ENCODE data around the gene RIMS4.
A peak's percentile ranks its signal among the peaks of the same experiment; 100 is the strongest.

RIMS4 gene

DNA sequence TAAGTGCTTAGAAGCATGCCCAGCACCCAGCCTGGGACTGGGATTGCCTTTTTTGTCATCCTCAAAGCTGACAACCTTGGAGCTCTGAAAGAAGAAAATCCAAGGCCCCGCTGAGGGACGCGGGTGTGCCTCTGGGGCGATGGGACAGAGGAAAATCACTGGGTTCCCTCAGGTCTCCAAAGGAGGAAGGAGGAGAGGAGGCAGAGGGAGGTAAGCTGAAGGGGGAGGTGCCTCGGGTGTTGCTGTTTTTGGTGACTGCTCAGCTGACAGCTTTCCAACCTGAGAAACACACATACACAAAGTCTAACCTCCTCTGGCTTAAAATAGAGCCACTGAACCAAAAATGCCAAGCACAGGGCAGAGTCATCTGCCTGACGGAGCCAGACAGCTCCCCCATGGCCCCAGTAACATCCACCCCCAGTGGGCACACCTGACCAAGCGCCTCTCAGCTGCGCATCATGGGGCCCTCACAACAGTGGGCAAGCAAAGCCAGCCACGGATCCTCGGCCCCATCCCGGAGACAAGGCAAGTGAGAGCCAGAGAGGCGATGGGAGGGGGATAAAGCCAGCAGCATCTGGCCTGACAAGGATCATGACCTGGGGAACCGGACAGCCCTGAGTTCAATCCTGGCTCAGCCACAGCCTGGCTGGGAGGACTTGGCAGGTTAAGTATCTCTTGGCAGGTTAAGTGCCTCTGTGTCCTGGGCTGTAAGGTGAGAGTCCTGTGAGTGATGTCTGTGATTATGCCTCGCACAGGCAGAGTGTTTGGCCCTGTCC is 67.9 kb downstream of the RIMS4 start:
- no peak for DNase-seq (ENCODE audit: low spot score)

DNA sequence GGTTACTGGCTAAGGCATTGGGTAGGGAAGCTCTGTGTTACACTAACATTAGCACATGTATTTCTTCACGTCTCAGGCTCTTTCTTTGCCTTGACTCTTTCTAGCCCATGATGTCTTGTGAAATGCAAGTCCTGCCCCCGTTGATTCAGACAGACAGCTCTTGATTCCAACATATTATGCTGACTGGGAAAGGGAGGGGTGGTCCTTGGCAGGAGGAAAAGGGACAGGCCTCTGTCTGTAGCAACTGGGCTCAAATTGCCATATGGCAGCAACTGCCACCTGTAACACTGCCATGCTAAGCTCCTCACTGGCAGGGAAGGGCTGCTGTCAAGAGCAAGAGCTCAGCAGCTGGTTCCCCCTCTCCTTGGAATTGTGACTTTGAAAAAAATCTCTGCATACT is 70.4 kb downstream of the RIMS4 start:
- no peak for DNase-seq (ENCODE audit: low spot score)

DNA sequence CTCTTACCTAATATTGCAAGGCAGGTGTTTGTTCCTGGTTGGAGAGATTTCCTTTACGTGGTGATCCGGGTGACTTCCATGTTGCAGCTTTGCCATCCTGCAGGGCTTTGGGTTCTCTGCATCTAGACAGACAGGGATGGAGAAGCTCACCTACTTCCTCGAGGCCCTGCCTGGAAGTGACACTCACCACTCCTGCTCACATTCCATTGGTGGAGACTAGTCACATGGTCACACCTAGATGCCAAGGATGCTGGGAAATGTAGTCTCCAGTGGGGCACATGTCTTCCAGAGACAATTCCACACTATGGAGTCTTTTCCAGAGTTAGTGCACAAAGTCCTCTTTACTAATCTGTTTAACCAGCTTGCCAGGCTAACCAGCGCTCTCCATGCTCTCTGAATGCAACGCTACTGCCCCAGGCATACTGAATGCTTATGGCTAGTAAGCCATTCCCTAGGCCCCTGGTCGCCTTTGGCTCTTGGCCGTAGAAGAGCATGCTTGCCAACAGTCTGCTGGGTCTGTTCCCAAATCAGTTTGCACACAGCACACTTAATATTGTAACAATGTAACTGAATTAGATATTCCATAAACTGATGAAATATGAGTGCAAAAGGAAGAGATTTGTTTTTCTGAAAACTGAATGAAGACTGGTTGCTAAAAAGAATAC is 71.4 kb downstream of the RIMS4 start:
- peak; percentile 83 for DNase-seq (ENCODE audit: low spot score)

DNA sequence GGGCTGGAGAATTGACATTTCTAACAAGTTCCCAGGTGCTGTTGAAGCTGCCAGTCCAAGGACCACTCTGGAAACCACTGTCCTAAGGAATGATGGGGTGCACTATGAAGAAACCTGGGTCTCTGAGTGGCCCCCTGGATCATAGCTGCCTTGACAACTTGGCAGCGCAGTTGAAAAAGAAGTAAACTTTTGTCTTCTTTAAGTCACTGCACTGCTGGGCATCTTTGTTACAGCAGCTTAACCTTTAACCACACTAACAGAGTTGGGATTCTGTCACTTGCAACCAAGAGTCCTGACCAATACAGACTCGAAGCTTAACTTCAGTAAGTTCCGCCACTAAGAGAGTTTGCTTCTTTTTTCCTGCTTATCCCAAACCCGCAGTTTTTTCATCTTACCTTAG is 73.2 kb downstream of the RIMS4 start:
- DNase-seq (ENCODE audit: low spot score) = no peak

DNA sequence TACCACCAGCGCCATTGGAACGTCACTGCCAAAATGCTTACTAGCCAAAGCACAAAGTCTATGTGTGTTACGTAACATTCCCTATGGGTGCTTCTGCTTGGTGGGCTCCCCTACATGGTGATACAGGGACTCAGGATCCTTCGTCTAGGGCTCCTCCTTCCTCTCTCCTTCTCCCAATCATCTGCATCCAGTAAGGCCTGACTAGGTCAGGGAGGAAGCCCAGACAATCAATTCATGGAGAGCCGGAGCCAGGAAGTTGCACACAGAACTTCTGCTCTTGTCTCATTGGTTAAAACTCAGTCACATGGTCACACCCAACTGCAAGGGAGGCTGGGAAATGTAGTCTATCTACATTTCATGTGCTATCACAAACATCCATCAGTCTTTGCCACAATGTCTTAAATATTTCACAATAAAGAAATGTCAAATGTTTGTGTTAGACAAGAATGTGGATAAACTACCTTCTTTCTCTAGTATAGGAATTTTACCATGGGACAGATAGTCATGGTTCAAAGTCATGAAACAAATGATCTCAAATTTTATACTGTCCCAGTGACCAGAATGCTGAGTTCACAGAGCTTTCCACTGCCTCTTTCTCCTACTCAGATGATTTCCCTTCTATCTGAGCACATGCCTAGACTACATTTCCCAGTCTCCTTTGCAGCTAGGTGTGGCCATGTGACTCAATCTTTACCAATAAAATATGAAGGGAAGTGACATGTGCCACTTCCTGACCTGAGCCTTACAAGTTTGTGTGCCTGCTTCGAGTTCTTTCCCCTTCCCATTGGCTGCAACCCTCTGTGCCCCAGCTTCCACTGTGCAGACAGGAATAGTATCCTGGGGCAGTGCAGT is 74.0 kb downstream of the RIMS4 start:
- peak; percentile 90 for DNase-seq (ENCODE audit: low spot score)

DNA sequence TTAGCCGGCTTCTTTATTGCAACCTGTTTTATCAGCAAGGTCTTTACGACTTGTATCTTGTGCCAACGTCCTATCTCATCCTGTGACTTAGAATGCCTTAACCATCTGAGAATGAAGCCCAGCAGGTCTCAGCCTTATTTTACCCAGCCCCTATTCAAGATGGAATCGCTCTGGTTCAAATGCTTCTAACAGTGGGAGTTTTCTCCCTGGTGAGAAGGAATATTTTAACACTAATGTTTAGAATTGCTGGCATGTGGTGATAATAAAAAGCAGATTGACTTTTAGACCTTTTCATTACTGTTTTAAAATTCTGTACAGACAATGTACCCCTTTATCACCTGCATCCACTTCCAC is 74.6 kb downstream of the RIMS4 start:
- no peak for DNase-seq (ENCODE audit: low spot score)

DNA sequence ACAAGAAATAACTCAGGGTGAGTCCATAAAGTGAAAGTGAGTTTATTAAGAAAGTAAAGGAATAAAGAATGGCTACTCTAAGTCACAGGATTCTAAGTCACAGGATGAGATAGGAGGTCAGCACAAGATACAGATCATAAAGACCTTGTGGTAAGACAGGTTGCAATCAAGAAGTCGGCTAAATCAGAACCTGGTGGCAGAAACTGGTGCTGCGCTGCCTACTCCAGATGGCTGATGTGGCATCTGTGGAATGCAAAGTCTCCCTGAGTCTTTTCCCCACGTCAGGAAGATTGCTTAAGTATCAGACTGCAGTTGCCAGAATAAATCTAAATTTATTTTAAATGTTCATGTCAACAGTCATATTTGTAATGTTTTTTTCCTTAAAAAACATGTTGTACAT is 75.4 kb downstream of the RIMS4 start:
- DNase-seq (ENCODE audit: low spot score) = no peak

DNA sequence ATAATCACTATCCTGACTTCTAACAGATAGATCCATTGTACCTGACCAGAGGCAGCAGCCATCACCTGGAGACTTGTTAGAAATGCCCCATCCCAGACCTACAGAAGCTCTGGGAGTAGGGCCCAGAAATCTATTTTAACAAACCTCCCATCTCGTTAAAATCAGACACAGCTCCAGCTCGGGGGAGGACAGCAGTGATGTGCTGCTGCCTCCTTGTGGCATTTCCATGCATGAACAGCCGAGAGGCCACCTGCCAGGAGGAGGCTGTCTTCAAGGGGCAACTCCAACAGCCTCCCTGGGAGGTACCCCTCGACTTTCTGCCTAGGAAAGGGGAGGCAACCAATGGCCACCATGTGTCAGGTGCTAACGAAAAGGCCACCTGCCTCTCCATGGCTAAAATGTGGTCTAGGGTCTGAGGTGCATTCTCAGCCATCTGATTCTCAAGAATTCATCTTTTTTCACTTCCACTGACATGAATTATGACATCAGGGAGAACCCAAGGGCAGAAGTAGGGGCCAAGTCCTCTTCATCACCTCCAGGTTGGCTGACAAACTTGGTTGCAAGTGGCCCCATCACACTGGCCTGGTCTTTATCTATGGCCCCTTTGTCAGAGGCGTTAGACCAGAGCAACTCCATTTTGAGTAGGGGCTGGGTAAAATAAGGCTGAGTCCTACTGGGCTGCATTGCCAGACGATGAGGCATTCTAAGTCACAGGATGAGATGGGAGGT is 76.8 kb downstream of the RIMS4 start:
- DNase-seq (ENCODE audit: low spot score) = peak; percentile 71

DNA sequence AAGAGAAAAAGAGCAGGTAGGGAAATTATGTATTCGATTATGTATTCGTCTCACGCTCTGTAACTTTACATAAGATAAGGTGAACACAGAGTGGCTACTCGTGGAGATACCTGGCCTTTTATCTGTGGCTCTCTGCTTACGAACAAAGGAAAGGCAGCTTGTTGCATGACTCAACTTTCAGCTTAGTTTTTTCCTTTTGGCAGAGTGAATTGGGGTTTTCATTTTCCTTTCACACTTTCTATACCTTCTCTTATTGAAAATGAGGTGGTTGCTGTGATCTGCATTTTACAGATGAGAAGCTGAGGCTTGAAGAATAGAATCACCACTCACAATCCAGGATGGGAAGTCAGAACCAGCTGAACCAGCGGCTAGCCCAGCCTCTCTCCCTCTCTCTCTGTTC is 78.0 kb downstream of the RIMS4 start:
- DNase-seq (ENCODE audit: low spot score) = no peak

DNA sequence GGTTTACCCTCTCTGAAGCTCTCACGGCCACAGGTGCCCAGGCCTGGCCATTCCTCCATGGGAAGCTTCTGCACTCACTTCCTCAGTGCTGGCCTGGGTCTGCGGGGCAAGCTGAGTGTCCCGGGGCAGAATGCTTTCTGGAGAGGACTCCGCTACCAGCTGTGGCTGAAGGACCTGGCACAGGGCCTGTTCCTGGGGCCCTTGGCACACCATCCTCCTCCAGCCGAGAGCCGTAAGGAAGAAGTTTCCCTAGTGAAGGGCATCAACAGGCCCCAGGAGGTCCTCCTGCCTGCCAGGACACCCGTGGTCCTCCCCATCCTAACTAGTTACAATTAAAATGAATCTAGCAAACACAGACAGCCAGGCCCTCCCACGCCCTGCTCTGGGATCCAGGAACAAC is 78.7 kb downstream of the RIMS4 start:
- DNase-seq (ENCODE audit: low spot score) = no peak

DNA sequence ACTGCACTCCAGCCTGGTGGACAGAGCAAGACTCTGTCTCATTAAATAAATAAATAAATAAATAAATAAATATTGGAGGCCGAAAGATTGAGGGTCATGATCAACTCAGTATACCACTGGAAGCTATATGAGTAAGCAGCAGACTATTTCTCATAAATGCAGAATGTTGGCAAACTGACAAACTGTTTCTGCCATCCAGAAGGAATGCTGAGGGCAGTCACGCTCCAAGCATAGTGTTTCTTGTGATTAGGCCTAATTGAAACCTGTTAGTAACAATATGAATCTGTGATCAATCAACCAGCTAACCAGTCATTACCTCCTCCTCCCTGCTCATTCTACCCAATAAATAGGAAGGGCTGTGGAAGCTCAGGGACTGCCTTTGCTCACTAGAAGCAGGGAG is 79.9 kb downstream of the RIMS4 start:
- DNase-seq (ENCODE audit: low spot score) = no peak

DNA sequence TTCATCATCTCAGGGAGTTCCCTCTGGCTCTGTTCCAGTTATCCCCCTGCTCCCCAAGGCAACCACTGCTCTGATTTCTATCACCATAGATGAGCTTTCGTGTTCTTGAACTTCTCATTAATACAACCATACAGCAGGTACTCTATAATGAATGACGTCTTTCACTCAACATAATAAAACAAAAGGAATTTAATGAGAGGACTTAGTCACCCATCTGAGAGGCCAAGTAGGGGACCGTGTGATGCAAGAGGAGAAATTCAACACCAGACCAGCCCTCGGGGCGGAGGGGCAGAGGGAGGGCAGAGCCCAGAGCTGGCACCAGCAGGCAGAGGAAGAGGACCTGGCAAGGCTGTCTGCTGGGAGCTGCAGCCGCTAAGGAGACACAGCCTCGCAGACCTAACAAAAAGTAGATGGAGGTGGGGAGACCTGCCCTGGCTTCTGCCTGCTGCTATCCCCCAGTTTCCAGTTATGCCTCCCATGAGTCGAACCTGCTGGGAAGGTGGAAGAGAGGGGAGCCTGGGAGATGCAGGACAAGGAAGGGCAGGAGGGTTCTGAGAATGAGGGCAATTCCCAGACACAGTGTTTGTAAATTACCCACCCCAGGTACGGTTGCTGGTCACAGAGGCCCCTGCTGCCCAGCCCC is 81.4 kb downstream of the RIMS4 start:
- DNase-seq (ENCODE audit: low spot score) = no peak

DNA sequence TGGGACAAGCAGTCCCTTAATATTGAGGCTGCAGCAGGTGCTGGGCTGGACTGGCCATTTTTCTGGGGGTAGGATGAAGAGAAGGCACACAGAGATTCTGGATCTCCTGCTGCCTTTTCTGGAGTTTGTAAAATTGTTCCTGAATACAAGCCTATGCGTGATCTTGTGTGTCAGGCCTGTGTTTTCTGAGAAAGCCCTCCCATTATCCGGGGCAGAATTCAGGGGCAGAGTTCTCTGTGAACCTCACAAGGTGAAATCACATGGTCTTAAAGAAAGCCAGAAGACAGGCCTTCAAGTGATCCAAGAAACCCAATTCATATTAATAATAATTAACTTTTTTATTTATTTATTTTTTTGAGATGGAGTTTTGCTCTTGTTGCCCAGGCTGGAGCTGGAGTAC is 82.7 kb downstream of the RIMS4 start:
- DNase-seq (ENCODE audit: low spot score) = no peak

DNA sequence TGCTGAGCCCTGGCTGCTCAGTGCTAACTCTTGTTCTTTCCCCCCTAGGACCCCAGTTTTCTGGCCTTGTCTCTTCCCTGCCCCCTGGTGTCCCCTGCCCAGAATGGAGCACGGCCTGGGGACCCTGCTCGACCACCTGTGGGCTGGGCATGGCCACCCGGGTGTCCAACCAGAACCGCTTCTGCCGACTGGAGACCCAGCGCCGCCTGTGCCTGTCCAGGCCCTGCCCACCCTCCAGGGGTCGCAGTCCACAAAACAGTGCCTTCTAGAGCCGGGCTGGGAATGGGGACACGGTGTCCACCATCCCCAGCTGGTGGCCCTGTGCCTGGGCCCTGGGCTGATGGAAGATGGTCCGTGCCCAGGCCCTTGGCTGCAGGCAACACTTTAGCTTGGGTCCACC is 83.3 kb downstream of the RIMS4 start:
- no peak for DNase-seq (ENCODE audit: low spot score)

DNA sequence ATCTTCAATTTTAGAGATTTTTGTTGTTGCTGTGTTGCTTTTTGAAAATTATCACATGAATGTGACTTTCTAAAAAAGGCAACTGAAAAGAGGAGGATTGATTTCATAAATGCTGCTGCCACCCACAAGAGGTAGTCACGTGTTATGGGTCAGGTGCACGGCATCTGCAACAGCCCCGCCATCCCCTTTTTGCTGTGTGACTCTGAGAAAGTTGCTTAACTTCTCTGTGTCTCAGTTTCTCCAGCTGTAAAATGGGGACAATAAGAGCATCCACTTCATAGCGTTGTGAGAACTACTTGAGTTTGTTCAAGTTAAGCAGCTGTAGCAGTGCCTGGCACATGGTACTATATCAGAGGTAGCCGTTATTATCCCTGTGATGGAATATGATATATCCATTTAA is 84.5 kb downstream of the RIMS4 start:
- no peak for DNase-seq (ENCODE audit: low spot score)

DNA sequence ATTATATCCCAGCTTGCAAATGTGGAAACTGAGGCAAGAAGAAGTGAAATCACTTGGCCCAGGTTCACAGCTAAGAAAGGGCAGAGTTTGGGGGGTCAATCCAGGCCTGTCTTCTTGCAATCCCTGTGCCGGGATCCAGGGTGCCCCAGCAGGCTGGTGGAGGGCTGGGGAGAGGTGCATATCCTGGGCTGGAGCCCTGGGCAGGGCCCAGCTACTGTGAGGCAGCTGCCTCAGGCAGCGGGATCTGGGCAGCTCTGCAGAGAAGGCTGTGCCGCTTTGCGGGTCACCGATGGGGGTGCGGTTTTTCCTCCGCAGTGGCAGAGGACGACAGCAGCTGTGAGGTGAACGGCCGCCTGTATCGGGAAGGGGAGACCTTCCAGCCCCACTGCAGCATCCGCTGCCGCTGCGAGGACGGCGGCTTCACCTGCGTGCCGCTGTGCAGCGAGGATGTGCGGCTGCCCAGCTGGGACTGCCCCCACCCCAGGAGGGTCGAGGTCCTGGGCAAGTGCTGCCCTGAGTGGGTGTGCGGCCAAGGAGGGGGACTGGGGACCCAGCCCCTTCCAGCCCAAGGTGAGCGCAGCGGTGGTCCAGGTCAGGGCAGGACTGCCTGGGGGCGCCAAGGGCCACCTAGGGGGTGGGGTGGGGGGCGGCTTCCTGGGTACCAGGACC is 85.8 kb downstream of the RIMS4 start:
- no peak for DNase-seq (ENCODE audit: low spot score)

DNA sequence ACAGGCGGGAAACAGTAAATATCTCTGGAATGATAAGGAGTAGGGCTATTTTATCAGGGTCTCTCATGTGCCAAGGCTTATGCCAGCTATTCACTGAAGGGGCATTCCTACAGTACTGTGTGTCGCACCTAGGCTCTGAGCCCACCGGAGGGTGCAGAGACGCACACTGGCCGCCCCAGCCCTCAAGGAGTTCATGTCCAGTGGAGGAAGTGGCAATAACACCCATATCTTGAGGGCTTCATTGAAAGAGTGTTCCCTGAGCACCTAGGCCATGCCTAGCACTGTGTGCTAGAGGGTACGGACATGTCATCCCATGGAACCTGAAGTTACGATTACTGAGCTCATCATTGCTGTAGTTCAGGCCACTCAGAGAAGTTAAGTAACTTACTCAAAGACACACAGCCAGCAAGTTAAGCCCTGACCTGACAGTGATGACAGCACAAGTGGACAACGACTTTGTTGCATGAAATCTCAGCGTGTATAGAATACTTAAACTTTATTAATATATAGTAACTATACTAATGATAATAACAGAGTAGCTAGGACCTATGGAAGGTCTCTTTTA is 86.5 kb downstream of the RIMS4 start:
- DNase-seq (ENCODE audit: low spot score) = no peak

DNA sequence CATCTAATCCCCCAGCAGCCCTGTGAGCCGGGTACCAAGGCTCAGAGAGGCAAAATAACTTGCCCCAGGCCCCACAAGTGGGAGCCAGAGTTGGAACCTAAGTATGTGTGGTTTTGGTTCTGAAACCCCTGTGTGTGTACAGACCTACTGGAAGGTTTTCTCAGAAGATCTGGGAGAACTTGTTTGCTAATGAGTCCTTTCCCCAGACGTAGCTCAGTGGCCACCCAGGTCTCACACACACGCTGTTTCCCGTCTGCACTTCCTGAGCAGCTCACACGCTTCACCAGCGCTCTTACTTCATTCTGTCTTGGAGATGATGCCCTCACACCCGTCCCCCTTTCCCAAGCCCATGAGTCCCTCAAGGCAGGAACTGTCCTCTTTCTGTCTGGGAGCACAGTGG is 87.0 kb downstream of the RIMS4 start:
- no peak for DNase-seq (ENCODE audit: low spot score)

DNA sequence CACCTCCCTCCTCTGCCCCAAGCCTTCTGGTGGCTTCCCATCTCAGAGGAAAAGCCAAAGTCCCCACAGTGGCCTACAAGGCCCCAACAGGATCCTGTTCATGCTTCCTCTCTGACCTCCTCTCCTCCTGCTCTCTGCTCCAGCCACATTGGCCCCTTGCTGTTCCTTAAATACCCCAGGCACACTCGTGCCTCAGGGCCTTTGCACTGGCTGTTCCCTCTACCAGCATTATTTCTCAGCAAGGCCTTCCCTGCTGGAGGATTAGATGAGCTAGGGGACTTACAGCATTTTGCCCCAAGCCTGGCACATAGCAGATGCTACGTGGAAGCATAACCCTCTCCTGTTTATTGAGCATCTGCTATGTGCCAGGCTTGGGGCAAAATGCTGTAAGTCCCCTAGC is 87.4 kb downstream of the RIMS4 start:
- no peak for DNase-seq (ENCODE audit: low spot score)

DNA sequence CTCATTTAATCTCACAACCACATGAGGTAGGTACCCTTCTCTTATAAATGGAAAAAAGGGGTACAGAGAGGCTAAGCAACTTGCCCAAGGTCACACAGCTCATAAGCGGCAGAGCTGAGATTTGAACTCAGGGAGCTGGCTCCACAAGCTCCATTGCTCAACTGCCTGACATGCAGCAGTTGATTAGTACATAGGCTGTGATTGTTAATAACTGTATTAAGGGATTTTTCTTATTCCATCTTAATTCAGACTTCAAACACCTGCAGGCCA is 88.6 kb downstream of the RIMS4 start:
- no peak for DNase-seq (ENCODE audit: low spot score)
